ELF-1 (cell line): ENCODE data around the gene HDAC5.
A peak's percentile ranks its signal among the peaks of the same experiment; 100 is the strongest.
"Not testable (repeated sequence)": the region's sequence is repeated elsewhere in the genome, so short reads cannot be mapped to it uniquely, and the experiment has no call there.

Experiments used
- DNase-seq: peaks from one replicate; pipeline ENCODE4 v3.0.0-alpha.2; 2016; ENCODE audit warnings: low read depth, low spot score

HDAC5 gene

DNA sequence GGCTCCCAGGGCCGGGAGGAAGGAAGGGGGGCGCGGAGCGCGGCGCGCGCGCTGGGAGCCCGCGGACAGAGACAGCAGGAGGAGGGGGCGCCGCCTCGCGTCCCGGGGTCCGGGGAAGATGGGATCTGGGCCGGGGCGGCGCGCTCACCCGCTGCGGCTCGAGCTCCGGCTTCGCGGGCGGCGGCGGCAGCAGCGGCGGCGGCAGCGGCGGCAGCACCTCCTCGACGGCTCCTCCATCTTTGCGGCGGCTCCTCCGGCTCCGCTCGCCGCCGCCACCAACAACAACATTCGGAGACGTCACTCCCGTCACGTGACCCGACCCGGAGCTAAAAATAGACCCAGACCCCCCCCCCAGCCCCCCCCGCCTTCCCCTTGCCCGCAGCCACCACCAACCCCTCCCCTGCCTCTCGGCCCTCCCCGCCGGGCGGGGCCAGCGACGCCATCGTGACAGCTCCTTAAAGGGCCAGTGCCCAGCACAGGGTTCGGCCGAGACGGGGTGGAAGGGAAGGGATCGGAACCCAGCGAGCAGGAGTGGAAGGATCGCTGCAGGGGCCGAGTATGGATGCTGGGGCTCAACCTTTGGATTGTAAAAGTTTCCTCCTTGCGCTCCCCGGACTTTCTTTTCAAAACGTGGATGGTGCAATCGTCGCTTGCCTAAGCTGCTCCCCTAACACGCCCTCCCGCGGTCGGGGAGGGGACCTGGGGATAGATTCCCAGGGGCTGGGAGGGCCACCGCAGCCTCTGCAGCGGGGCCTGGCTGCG lies at the start of gene HDAC5:
HDAC5 (minus strand) TSS at position 286 of the 762 bp plus-strand sequence. CDS start 6,126 bp downstream, outside the sequence.
- DNase-seq = peak; percentile 94

DNA sequence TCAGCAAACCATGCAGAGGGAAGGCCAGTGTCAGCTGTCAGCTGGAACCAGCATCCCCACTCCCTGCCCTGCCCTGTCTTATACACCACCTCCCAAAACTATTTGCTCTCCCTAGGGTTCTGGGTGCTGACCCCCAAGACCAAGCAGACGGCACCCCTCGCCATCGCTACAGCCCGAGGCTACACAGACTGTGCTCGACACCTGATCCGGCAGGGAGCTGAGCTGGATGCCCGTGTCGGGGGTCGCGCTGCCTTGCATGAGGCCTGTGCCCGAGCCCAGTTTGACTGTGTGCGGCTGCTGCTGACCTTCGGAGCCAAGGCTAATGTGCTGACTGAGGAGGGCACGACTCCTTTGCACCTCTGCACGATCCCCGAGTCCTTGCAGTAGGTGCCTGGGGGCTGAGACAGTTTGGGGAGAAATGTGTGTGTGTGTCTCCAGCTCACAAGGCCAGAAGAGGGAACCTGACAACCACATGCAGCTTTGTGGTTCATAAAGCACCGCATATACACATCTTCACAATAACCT lies 48.6 kb upstream of the HDAC5 start:
- no peak for DNase-seq

DNA sequence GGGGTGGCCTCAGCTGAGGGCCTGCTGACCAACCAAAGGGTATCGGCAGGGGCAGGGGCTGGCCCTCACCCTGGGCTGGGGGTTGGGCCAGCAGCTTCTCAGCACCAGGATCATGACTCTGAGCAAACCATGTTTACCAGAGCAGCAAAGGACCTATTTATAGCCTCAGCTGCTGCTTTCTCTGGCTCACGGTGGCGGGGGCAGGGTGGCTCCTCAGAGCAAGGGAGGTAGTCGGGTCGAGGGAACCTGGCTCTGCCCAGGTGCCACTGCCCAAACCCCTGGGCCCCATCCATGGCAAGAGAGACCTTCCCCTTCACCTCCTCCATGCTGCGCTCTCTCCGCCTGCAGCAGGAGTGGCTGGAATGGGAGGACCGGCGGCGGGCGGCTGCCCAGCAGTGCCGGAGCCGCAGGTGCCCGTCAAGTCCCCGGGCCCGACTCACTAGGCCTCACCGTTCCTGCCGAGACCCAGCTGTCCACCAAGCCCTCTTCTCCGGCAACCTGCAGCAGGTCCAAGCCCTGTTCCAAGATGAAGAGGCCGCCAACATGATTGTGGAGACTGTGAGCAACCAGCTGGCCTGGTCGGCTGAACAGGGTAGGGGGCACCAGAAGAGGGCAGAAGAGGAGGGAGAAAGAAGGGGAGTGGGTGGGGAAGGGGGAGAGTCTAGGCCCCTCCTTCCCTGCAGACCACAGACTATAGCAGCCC lies 47.2 kb upstream of the HDAC5 start, which contains the start of gene ASB16:
ASB16 (plus strand) TSS at position 206 of the 703 bp plus-strand sequence; CDS start at position 292, 86 bp downstream.
- DNase-seq = peak; percentile 50

DNA sequence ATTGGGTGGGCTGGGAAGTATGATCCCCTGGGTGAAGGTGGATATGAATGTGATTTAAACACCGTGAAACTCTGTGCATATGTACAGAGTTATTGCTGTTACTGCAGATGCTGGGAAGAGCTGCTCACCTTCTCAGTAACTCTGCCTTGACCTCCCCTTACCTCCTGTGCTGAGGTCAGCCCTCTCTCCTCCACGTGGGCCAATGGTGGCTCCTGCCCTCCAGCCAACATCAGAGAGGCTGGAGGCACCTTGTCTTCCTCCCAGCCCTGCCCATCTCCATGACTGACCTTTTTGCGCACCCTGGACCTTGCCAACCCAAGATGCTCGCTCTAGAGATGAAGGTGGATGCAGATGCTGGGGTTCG lies 46.7 kb upstream of the HDAC5 start:
- DNase-seq = no peak

DNA sequence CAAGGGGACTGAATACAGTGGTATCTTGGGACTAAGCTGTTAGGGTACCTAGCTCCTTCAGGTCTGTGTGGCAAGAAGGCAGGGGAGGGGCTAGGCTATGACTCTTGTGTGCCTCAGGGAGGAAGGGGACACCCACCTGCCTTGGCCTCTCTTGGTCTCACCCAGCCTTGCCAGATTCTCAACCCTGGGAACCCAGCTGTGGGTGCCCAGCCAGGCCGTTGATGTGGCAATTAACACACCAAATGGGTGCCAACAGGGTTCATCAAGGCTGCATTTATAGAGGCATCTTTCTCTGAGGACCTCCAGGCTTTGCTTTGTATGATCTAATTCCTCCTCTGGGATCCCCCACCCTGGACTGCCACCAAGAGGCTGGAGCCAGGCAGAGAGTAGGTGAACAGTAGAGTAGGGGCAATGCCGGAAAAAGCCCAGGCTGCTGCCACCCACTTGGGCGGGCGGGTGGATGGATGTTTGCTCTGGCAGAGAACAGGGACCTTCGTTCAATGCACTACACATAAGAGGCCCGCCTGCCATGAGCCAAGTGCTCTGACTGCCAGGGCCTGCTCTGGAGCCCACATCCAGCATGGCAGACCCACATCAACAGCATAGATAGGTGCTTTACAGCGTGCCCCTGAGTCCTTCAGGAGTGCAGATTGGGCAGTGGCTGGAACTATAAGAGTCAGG lies 43.9 kb upstream of the HDAC5 start:
- no peak for DNase-seq

DNA sequence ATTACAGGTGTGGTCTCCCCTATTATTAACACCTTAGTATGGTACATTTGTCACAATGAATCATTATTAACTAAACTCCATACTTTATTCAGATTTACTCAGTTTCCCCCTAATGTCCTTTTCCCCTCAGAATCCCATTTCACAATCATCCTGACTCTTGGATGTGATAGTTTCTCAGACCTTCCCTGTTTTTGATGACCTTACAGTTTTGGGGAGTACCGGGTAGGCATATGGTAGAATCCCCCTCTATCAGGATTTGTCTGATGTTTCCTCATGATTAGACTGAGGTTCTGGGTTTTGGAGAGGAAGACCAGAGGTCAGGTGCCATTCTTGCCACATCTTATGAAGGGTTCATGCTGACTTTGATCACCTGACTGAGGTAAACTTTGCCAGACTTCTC lies 41.0 kb upstream of the HDAC5 start:
- no peak for DNase-seq

DNA sequence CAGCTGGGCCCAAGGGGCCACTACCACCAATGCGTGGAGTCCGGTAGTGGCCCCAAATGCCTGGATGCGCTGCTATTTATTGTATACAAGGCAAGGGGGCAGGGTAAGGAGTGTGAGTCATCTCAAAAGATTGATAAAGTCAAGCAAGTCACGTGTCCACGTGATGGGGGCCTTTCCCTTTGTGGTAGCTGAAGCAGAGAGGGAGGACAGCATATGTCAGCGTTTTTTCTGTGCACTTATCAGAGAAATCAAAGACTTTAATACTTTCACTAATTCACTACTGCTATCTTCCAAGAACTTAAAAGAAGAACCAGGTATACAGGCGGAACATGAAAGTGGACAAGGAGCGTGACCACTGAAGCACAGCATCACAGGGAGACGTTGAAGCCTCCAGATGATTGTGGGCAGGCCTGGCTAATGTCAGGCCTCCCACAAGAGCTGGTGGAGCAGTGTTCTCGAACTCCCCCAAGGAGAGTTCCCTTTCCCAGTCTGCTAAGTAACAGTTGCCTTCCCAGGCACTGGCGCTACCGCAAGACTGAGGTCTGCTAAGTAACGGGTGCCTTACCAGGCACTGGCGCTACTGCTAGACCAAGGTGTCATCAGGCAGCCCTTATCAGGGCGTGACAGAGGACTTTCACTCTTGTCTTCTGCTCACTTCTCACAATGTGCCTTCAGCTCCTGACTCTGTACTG lies 36.2 kb upstream of the HDAC5 start:
- DNase-seq = no peak

DNA sequence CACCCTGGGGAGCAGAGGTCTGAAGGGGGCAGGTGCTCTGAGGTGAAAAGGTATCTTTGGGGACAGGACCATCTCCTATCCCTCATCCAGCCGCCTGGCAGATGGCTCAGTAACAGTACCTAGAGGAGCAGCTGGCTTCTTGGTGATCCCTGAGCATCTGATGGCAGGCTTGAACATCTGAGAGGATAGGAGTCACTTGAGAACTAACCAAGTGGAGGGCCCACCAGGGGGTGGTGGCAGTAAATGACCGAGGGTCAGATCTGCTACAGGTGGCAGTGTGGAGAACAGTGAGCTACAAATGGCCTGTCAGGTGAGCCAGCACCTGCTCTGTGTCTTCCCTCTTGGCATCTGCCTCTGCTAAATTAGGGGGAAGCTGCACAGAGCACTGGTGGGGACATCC lies 32.0 kb upstream of the HDAC5 start:
- DNase-seq = no peak

DNA sequence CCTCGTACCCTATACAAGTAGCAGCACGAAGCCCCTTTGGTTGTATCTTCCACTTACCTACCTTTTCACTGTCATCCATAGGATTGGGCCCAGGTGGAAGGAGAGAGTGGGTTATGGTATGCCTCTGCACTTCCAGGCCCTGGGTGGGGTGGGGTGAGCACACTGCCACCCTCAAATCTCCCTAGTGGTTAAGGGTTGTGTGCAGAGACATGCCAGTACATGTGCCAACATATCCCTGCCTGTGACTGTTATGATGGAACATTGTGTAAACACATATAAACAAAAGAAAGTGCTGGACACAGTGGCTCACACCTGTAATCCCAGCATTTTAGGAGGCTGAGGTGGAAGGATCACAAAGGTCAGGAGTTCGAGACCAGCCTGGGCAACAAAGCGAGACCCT lies 29.4 kb upstream of the HDAC5 start:
- no peak for DNase-seq

DNA sequence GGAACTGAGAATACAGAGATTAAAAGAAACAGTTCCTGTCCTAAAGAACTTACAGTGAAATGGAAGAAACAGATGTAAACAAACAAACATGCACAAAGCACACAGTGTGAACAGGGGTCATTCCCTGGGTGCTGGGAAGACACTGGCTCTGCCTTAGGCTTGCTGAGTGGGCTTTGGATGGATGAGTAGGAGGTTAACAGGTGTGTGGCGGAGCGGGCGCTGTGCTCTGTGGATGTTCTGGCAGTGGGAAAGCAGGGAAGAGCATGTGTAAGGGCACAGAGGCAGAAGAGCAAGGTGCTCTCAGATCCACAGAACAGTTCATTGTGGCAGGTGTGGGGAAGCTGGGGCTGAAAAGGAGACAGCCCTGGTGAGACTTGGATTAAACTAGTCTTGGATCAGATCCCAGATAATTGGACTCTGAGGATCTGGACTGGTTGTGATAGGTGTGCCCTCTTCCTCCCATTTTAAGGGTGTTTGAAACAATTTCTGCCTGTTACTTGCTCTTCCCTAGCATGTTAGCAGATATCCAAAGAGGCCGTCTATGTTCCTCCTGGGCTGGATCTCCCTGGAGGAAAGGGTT lies 26.4 kb upstream of the HDAC5 start:
- no peak for DNase-seq

DNA sequence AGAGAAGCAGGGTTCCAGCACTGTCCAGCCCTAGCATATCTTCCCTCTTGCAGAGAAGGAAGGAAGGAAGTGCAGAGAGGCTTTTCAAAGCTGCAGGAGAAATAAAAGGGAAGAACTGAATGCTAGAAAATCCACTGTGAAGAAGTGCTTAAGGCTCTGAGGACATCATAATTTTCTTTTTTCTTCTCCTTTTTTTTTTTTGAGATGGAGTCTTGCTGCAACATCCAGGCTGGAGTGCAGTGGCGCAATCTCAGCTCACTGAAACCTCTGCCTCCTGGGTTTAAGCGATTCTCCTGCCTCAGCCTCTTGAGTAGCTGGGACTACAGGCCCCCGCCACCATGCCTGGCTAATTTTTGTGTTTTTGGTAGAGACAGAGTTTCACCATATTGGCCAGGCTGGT lies 25.6 kb upstream of the HDAC5 start:
- DNase-seq = not testable (repeated sequence)

DNA sequence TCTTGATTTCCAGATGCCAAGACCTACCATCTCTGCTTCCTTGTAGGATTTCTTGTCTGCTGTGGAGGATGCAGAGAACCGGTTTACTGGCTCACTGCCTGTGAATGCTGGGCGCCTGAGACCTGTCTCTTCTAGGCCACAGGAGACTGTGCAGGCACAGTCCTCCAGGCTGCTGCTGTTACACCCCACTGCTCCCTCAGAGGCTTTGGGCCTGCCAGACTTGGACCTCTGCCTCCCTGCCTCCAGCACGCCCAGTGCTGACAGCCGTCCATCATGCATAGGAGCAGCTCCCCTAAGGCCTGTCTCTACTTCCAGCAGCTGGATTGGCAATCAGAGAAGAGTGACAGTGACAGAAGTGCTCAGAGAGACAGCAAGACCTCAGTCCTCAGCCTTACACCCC lies 24.4 kb upstream of the HDAC5 start:
- no peak for DNase-seq

DNA sequence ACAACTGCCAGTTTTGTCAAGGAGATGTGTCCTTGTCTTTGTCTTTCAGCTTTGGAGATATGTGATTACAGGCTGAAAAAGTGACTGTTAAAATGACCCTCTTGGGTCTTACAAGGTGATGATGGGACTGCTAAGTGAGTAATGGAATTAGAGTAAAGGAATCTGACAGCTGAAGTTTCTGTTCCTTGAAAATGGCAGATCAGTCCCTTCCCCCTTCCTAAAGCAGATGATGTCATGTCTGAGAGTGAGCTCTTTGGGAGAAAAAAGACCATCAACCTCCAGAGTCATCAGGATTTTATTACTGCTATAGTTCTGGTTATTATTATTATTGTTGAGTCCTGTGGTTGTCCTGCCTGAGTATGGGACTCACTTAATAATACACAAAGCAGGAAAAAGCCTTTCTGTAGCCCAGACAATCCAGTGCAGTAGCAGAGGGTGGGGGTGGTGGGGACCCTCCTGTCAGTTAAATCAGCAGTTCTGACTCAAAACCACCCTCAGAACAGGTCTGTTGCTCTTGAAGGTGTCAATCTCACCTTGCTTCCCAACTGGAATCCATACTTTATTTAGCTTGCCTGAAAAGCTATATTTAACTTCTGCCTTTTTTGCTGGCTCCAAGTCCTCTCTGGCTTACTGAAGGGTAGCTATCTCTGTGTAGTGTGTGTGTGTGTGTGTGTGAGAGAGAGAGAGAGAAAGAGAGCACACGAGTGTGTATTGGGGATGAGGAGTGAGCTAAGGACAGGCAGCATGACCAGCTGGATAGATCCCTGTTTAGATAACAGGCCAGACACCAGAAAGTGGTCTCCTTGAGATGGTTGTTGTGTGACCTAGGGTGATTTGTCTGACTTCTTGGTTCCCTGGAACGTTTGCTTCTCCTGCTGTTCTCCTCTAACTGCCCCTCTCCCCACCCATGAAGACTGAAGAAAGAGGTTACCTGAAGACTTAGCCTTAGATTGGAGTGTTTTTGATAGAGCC lies 23.2 kb upstream of the HDAC5 start:
- no peak for DNase-seq

DNA sequence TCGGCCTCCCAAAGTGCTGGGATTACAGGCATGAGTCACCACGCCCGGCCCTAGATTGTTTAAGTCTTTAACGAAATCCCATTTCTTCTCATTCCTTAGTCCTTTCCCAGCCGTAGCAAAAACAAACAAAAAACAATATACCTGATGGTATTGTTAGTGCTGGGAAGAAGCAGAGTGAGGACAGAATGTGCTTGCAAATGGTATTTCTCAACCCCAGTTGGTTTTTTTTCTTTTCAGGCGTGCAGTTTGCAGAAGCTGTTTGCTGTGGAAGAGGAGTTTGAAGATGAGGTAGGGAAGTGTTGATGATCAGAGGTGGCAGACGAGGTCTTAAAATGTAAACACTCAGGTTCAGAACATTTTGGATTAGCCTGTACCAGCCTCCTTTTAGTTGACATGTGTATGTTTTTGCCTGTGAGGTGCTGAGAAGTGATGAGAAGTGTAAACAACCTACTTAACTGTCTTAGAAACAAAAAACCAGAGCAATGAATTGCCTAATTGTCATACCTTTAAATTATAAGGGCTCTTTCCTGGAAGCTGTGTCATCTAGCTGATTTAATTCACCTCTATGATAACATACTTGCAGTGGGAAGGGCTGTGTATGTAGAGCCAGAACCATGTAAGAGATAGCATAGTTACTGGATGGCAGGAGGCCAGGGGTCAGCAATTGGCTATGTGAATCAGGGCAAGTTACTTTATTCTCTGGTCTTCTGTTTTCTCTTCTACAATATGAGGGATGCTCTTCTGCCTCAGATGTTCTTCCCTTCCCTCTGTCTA lies 21.7 kb upstream of the HDAC5 start:
- DNase-seq = no peak

DNA sequence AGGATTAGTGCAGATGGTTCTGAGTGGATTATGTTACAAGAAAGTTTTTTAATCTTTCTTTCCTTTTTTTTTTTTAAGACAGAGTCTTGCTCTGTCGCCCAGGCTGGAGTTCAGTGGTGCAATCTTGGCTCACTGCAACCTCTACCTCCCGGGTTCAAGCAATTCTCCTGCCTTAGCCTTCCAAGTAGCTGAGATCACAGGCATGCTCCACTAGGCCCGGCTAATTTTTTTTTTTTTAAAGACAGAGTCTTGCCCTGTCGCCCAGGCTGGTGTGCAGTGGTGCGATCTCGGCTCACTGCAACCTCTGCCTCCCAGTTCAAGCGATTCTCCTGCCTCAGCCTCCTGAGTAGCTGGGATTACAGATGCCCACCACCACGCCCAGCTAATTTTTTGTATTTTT lies 20.5 kb upstream of the HDAC5 start:
- not testable (repeated sequence) for DNase-seq

DNA sequence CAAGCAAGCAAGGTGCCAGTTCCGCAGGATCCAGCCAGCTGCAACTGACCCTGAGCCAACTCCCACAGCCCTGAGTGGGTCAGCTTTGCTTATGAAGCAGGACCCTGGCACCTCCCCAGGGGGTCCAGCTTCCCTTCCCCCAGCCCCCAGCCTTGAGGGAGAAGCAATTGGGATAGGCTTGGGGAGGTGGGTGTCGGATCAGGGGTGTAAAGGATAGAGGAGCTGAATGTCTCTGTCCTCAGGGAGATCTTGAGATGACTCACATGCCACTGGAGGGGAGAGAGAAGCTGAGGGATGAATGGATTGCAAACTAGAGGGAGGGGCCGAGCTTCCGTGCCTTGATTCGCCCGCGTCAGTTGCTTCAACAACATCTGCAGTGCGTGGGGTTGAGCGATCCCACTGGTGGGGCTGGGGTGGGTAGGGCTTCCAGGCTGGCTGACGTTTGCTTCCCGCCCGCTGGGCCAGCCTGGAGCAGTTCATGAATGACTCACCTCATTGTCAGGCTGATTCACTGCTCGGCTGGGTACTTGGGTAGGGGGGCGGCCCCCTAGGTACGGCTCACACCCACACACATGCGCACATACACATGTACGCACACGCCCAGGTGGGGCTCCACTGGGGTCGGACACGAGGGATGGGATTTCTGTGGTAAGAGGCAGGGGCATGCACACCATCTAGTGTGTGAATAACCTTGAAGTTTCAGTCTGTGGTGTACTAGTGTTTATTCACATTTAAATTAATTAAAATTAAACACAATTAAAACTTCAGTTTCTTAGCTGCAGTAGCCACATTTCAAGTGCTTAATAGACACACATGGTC lies 14.7 kb upstream of the HDAC5 start:
- peak; percentile 94 for DNase-seq

DNA sequence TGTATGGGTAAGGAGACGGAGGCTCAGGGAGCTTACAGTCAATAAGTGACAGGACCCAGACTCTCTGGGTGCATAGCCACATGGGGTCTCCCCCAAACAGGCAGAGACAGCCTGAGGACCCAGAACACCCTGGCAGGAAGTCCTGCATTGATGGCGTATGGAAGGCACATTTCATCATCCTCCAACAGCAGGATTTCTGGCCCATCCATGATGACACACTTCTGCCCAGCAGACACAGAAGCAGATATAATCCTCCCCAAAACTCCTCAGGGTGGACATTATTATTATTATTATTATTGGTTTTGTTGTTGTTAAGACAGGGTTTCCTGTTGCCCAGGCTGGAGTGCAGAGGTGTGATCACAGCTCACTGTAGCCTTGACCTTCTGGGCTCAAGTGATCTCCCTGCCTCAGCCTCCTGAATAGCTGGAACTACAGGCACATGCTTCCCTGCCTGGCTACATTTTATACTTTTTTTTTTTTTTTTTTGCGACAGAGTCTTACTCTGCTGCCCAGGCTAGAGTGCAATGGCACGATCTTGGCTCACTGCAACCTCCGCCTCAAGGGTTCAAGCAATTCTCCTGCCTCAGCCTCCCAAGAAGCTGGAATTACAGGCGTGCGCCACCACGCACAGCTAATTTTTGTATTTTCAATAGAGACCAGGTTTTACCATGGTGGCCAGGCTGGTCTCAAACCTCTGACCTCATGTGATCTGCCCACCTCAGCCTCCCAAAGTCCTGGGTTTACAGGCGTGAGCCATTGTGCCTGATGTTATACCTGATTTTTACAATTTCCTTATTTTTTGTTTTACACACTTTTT lies 11.5 kb upstream of the HDAC5 start:
- DNase-seq = no peak
